Measurements from ENCODE around the gene FHL5. TPM values are rescaled to one million over a fixed set of nuclear protein-coding genes. Genes with fewer than 3 reads are reported as not detected.
A peak's percentile ranks its signal among the peaks of the same experiment; 100 is the strongest.

Gene FHL5
- total RNA-seq, 2 donors from 2014 or later, result 47.3 to 98.8 TPM

DNA sequence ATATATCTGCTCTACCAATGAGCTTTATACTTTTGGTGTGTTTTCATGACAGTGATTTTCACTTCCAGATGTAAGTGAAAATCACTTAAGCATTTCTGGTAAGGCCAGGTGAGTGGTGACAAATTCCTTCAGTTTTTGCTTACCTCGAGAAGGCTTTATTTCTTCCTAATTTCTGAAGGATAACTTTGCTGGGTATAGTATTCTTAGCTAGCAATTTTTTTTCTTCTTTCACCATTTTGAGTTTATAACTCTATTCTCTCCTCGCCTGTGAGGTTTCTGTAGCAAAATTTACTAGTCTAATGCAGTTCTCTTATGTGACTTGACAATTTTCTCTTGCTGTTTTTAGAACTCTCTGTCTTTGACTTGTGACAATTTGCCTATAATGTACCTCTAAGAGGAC is 7.1 kb downstream of the FHL5 start:
- TF ChIP-seq, protein P1, sequence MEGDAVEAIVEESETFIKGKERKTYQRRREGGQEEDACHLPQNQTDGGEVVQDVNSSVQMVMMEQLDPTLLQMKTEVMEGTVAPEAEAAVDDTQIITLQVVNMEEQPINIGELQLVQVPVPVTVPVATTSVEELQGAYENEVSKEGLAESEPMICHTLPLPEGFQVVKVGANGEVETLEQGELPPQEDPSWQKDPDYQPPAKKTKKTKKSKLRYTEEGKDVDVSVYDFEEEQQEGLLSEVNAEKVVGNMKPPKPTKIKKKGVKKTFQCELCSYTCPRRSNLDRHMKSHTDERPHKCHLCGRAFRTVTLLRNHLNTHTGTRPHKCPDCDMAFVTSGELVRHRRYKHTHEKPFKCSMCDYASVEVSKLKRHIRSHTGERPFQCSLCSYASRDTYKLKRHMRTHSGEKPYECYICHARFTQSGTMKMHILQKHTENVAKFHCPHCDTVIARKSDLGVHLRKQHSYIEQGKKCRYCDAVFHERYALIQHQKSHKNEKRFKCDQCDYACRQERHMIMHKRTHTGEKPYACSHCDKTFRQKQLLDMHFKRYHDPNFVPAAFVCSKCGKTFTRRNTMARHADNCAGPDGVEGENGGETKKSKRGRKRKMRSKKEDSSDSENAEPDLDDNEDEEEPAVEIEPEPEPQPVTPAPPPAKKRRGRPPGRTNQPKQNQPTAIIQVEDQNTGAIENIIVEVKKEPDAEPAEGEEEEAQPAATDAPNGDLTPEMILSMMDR (IDR thresholded peaks at IDR 0.05), result no peak
- H3K27ac ChIP-seq, result no peak overlapping the region
- no peaks in the 10 kb centered on the region for H3K27me3 ChIP-seq (replicated peaks; ENCODE audit: insufficient read depth)
- peaks cover 15% of the 10 kb centered on the region for H3K9me3 ChIP-seq
- ATAC-seq (ENCODE audit: insufficient number of reproducible peaks, low FRiP score, low read depth) (no peak), DNase-seq (ENCODE audit: low spot score) (no peak)
- no peak overlapping the region for H3K4me3 ChIP-seq
- no peaks in the 10 kb centered on the region for H3K36me3 ChIP-seq
- H3K4me1 ChIP-seq (ENCODE audit: control insufficient read depth in 1 of 2, low read depth in 2 of 2), result peaks cover 8 to 22% of the 10 kb centered on the region in 2 donors

DNA sequence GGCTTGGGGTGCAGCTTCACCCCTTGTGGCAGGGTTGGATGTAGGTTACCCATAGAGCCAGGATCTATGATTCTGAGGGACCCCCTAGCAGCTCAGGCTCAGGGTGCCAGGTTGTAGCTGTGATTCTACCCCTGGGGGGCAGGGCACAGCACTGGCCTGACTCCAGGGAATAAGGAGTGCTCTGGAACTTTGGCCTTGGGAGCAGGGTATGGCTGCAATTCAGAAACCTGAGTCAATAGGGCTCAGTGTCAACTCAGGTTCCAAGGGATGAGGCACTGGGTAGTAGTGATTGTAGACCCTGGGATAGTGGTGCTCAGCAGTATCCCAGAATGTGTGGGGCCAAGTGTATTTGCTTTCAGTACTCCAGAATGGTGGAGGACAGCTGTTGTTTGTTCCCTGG is 8.6 kb downstream of the FHL5 start:
- Histone ChIP-seq H3K36me3 (no peaks in the 10 kb centered on the region), H3K9me3 (peaks cover 15% of the 10 kb centered on the region), H3K4me1 (ENCODE audit: control insufficient read depth in 1 of 2, low read depth in 2 of 2) (peaks cover 14 to 37% of the 10 kb centered on the region in 2 donors), H3K27me3 (replicated peaks; ENCODE audit: insufficient read depth) (no peaks in the 10 kb centered on the region), H3K4me3 (no peak overlapping the region), H3K27ac (no peak overlapping the region)
- DNase-seq (ENCODE audit: low spot score), result no peak
- ATAC-seq (ENCODE audit: insufficient number of reproducible peaks, low FRiP score, low read depth), result no peak
- TF ChIP-seq, protein P1 (IDR thresholded peaks at IDR 0.05), result no peak

DNA sequence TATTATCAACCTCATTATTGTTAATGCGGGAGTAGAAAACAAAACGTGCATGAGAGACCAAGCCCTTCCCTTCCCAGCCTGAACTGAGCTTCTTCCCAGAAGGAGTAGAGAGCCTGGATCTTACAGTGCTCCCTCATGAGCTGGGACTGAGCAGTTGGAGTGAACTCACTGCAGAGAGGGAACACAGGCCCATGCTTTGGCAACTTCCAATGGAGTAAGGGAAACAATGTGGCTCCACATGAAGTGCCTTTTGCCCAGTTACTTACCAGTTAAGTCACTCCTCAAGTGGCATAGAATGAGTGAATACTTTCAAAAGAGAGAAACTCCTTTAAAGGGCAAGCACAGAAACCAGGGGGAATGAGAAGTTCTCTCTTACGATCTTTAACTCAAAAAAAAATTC is 12.4 kb downstream of the FHL5 start:
- peaks cover 28 to 65% of the 10 kb centered on the region in 2 donors for H3K4me1 ChIP-seq (ENCODE audit: control insufficient read depth in 1 of 2, low read depth in 2 of 2)
- no peaks in the 10 kb centered on the region for H3K36me3 ChIP-seq
- no peaks in the 10 kb centered on the region for H3K27me3 ChIP-seq (replicated peaks; ENCODE audit: insufficient read depth)
- no peak for DNase-seq (ENCODE audit: low spot score)
- H3K4me3 ChIP-seq, result no peak overlapping the region
- TF ChIP-seq, protein P1 (IDR thresholded peaks at IDR 0.05), result no peak
- peak overlapping the region; percentile 61 to 77 for H3K27ac ChIP-seq
- no peak for ATAC-seq (ENCODE audit: insufficient number of reproducible peaks, low FRiP score, low read depth)
- H3K9me3 ChIP-seq, result peaks cover 8% of the 10 kb centered on the region

DNA sequence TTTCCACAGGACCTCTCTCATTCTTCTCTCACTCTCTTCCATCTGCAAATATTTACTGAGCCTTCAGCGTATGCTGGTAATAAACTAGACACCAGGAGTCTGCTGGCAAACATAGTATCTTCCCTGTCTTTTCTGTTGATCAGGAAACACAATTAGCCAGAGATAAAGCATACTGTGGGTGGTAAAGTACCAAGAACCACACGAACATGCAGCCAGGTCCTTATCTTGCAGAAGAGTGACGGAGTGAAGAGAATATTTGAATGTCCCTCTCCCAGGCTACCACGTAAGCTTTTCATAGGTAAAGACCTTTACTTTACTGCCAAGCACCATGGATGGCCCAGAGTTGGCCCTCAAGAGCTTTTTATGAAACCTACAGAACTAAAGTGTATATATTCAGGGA is 13.3 kb downstream of the FHL5 start:
- no peak for ATAC-seq (ENCODE audit: insufficient number of reproducible peaks, low FRiP score, low read depth)
- H3K9me3 ChIP-seq, result peaks cover 2% of the 10 kb centered on the region

DNA sequence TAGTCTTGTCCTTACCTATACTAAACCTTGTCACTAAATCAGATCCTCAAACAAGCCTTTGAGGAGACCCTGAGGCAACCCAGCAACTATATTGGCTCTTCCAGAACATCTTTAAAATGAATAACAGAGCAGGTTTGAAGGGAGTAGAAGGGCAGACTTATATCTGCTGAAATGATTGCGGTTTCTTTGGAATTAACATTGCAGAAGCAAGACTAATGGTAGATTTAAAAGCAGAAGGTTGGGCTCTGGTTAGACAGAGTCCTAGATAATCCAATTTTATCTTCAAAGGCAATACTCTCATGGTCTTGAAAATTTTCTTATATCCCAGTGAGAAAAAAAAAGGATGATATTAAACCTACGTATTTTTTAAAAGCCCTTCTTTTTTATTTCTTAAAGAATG is 19.1 kb downstream of the FHL5 start:
- Histone ChIP-seq H3K9me3 (no peaks in the 10 kb centered on the region), H3K4me3 (peak overlapping the region; percentile 22), H3K36me3 (no peaks in the 10 kb centered on the region), H3K27me3 (replicated peaks; ENCODE audit: insufficient read depth) (no peaks in the 10 kb centered on the region), H3K27ac (peak overlapping the region; percentile 51 to 52), H3K4me1 (ENCODE audit: control insufficient read depth in 1 of 2, low read depth in 2 of 2) (peaks cover 24 to 67% of the 10 kb centered on the region in 2 donors)
- DNase-seq (ENCODE audit: low spot score) (no peak), ATAC-seq (ENCODE audit: insufficient number of reproducible peaks, low FRiP score, low read depth) (no peak)
- TF ChIP-seq, protein P1 (IDR thresholded peaks at IDR 0.05), result no peak

More for the DNA sequence above, 13.3 kb downstream of the FHL5 start:
- TF ChIP-seq, protein P1 (IDR thresholded peaks at IDR 0.05), result no peak
- Histone ChIP-seq H3K27me3 (replicated peaks; ENCODE audit: insufficient read depth) (no peaks in the 10 kb centered on the region), H3K4me1 (ENCODE audit: control insufficient read depth in 1 of 2, low read depth in 2 of 2) (peaks cover 28 to 73% of the 10 kb centered on the region in 2 donors), H3K36me3 (no peaks in the 10 kb centered on the region), H3K4me3 (no peak overlapping the region), H3K27ac (peak overlapping the region; percentile 61 to 77)
- no peak for DNase-seq (ENCODE audit: low spot score)

Data from thoracic aorta (tissue), 2 donors.